Breast epithelium (tissue), 3 donors: ENCODE results near the gene ALB.

Source experiments
- POLR2AphosphoS5 ChIP-seq, 3 donors: sonication (generic); formaldehyde crosslinking; IDR thresholded peaks; one replicate each; pipeline ENCODE4 v1.6.1; 2017; ENCODE audit warnings: antibody characterized with exemption in 3 of 3
- TF ChIP-seq, protein P1 (sequence below), 3 donors: fragments of 450-650 bp; IDR thresholded peaks; one replicate each; pipeline ENCODE4 v1.5.1; 2016 to 2017; ENCODE audit warnings: antibody characterized with exemption in 3 of 3, mild to moderate bottlenecking in 3 of 3, moderate library complexity in 3 of 3

DNA sequence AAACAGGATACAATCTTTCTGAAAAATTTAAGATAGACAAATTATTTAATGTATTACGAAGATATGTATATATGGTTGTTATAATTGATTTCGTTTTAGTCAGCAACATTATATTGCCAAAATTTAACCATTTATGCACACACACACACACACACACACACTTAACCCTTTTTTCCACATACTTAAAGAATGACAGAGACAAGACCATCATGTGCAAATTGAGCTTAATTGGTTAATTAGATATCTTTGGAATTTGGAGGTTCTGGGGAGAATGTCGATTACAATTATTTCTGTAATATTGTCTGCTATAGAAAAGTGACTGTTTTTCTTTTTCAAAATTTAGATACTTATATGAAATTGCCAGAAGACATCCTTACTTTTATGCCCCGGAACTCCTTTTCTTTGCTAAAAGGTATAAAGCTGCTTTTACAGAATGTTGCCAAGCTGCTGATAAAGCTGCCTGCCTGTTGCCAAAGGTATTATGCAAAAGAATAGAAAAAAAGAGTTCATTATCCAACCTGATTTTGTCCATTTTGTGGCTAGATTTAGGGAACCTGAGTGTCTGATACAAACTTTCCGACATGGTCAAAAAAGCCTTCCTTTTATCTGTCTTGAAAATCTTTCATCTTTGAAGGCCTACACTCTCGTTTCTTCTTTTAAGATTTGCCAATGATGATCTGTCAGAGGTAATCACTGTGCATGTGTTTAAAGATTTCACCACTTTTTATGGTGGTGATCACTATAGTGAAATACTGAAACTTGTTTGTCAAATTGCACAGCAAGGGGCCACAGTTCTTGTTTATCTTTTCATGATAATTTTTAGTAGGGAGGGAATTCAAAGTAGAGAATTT lies 5.2 kb downstream of the ALB start:
- TF ChIP-seq, protein P1, sequence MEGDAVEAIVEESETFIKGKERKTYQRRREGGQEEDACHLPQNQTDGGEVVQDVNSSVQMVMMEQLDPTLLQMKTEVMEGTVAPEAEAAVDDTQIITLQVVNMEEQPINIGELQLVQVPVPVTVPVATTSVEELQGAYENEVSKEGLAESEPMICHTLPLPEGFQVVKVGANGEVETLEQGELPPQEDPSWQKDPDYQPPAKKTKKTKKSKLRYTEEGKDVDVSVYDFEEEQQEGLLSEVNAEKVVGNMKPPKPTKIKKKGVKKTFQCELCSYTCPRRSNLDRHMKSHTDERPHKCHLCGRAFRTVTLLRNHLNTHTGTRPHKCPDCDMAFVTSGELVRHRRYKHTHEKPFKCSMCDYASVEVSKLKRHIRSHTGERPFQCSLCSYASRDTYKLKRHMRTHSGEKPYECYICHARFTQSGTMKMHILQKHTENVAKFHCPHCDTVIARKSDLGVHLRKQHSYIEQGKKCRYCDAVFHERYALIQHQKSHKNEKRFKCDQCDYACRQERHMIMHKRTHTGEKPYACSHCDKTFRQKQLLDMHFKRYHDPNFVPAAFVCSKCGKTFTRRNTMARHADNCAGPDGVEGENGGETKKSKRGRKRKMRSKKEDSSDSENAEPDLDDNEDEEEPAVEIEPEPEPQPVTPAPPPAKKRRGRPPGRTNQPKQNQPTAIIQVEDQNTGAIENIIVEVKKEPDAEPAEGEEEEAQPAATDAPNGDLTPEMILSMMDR (IDR thresholded peaks at IDR 0.05): no peak
- no peak for TF ChIP-seq POLR2AphosphoS5 (IDR thresholded peaks at IDR 0.05)
